CD4-positive, alpha-beta T cell treated with Interleukin-17A for 4 hours (primary cell): ENCODE results near the gene PARP11.
A peak's percentile ranks its signal among the peaks of the same experiment; 100 is the strongest.
"Not testable (repeated sequence)": the region's sequence is repeated elsewhere in the genome, so short reads cannot be mapped to it uniquely, and the experiment has no call there.

ENCODE experiments used
- DNase-seq: peaks from one replicate; pipeline ENCODE4 v3.0.0-alpha.2; 2020; ENCODE audit warnings: mixed read lengths

PARP11 gene

DNA sequence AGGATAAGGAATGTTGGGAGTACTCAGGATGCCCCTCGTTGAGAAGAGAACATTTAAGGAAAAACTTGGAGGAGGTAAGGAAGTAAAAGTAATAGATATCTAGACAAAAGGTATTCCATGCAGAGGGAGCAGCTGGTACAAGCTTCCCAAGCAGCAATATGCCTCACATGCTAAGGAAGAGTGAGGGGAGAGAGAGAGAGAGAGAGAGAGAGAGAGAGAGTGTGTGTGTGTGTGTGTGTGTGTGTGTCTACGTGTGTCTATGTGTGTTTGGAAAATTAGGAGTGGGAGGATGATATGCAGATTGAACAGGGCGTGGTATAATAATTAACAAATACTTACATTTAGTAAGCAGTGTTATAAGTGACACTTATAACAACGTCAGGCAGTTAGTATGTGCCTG lies 9.2 kb upstream of the PARP11 start:
- no peak for DNase-seq

DNA sequence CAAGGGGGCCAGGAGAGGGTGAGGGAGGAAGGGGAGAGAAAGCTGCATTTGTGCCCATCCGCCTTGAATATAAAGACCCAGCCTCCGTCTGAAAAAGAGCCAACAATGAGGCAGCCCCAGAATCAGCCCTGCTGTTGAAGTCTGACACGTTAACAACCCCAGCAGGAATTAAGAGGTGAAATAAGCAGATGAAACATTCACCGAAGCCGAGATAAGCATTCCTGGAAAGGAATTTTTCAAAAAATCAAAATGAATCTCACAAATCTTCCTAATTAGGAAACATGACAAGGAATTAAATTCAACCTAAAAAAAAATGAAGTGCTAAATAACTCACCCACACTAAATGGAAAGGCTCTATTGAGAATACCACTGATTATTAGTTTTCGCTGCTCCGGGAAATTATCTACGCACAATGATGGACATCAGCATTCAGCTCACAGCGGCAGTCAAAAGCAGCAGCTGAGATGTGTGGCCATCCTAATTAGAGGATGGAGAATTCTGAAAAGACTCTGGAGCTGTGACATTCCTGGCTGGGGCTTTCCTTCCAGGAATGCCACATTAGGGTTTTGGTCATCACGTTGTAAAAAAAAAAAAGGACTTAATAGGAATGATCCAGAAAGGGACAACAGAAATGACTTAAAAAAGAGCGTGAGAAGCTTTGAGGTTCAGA lies 8.2 kb upstream of the PARP11 start:
- DNase-seq = no peak

DNA sequence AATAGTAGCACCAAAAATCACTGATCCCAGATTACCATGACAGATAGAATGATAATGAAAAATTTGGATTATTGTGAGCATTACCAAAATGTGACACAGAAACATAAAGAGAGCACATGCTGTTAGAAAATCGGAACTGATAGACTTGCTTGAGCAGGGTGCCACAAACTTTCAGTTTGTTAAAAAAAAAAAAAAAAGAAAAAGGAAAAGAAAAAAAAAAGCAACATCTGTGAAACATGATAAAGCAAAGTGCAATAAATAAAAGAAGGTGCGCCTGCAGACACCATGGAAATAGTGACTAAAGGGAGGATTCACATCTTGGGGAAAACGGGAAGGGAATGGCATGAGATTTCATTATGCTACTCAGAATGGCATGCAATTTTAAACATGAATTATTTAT lies 6.6 kb upstream of the PARP11 start:
- no peak for DNase-seq

DNA sequence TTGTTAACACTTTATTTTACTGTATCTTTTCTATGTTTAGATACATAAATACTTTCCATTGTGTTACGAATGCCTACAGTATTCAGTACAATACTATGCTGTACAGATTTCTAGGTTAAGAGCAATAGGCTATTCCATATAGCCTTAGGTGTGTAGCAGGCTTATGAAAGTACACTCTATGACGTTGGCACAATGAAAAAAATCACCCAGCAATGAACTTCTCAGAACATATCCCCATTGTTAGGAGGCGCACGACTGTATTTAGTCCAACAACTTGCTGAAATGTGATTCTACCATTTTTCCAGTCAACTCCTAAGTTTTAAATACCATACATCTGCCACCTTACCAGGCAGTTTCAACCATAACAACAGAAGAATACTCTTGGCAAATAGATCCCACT lies 1.8 kb downstream of the PARP11 start:
- DNase-seq = no peak

DNA sequence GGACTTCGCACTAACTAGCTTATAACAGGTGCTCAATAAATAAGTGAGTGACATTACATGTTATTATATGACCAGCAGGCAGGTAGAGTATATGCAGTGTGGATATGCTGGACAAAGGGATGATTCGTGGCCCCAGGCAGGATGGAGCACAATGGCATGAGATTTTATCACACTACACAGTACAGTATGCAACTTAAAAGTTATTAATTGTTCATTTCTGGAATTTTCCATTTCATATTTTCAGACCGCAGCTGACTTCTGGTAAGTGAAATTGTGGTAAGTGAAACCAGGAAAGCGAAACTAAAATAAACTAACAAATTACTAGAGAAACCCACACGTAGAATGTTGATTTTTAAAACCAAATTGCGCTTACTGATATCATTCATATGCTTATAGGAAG lies 3.3 kb downstream of the PARP11 start:
- no peak for DNase-seq

DNA sequence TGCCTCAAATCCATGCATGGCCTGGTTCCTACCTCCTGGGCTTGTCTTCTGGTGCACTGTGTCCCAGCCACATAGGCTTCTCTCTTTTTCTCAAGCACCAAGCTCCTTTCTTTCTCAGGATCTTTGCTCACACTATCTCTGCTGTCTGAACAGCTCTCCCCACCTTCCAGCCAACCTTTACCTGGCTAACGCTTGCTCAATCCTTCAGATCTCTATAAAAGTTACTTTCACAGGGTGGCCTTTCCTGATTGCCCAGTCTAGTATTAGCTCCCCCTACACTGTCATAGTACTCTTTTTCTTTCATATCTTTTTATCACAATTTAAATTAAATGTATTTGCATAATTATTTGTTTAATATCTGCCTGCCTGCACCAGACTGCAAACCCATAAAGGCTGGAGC lies 3.8 kb downstream of the PARP11 start:
- no peak for DNase-seq

DNA sequence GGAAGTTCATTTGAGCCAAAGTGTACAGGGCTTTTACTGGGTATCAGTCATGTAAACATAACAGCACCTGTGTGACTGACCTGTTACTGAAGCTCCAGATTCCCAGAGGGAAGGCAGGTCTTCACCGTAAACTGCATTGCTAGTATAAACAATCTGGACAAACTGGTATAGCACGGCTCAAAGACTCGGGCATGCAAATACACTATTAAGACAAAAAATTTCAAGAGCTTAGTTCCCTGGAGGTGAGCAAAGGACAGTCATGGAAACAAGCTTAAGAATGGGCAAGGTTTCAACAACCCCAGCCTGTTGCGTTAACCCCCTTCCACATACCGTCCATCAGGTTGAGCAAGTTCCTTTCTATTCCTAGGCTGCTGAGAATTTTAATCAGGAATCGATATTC lies 9.4 kb downstream of the PARP11 start:
- no peak for DNase-seq

DNA sequence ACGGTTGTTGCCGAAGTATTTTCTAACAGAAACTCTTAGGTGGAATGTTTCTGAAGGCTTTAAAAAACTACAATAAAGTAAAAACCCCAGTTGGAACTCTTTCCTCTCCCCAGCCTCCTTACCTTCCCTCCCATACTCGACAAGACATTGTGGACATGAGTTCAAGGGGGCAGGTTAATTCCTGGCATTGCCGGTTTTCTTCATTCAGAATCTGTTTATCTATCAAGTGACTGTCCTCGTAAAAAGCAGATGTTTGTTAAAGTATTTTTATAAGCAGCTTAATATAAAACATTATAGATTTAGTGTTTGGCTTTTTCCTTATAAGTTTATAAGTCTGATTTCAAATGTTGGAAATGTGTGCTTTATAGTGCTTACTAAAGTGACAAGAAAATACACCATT lies 30.7 kb downstream of the PARP11 start:
- DNase-seq = no peak

DNA sequence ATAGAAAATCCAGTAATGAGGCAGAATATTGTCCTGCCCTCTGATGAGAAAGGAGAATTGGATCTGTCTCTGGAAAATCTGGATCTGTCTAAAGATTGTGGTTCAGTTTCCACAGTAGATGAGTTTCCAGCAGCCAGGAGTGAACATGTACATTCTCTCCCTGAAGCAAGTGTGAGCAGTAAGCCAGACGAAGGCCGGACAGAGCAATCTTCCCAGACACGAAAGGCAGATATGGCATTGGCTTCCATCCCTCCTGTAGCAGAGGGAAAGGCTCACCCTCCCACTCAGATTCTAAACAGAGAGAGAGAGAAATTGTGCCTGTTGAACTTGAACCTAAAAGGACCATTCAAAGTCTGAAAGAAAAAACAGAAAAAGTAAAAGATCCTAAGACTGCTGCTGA lies 31.4 kb downstream of the PARP11 start:
- DNase-seq = no peak

DNA sequence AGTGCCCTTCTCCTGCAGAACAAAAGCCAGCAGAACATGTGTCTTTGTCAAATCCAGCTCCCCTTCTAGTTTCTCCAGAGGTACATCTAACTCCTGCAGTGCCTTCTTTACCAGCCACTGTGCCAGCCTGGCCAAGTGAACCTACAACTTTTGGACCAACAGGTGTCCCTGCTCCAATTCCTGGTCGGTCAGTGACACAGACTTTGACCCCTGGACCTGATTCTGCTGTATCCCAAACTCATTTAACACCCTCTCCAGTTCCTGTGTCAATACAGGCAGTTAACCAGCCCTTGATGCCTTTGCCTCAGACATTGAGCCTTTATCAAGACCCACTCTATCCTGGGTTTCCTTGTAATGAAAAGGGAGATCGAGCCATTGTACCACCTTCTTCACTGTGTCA lies 32.4 kb downstream of the PARP11 start:
- DNase-seq = not testable (repeated sequence)

DNA sequence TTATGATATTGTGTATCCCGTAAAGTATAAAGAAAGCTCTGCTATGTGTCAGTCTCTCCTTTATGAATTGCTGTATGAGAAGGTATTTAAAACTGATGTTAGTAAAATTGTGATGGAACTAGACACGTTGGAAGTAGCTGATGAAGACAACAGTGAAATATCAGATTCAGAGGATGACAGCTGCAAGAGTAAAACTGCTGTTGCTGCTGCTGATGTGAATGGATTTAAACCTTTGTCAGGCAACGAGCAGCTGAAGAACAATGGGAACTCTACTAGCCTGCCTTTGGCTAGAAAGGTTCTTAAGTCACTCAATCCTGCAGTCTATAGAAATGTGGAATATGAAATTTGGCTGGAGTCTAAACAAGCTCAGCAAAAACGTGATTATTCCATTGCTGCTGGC lies 33.5 kb downstream of the PARP11 start:
- DNase-seq = not testable (repeated sequence)

DNA sequence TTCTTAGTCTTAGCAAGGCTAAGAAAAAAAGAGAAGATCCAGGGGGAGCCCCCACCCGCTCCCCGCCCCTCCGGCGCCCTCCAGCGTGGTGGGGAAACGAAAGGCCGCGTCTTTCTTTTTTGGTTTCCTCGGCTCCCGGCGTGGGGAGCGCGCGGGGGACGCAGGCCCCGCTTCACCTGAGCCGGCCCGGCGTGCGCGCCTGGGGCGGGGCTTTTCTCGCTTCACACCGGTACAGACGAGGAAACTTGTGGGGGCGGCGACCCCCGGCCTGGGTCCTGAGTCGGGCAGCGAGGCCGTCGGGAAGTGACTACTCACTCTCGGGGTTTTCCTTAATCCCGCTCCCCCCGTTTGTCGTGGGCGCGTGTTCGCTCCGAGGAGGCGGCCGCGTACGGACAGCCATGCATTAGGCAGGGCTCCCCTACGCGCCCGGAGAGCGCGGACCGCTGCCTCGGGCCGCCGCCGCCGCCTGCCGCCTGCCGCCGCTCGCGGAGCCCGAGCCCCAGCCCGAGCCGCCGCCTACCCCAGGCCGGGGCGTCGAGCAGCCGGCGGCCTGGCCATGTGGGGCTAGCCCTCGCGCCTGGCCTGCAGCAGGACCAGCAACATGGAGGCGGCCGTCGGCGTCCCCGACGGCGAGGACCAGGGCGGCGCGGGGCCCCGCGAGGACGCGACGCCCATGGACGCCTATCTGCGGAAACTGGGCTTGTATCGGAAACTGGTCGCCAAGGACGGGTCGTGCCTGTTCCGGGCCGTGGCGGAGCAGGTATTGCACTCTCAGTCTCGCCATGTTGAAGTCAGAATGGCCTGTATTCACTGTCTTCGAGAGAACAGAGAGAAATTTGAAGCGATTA lies 34.3 kb downstream of the PARP11 start:
- peak; percentile 21 for DNase-seq

DNA sequence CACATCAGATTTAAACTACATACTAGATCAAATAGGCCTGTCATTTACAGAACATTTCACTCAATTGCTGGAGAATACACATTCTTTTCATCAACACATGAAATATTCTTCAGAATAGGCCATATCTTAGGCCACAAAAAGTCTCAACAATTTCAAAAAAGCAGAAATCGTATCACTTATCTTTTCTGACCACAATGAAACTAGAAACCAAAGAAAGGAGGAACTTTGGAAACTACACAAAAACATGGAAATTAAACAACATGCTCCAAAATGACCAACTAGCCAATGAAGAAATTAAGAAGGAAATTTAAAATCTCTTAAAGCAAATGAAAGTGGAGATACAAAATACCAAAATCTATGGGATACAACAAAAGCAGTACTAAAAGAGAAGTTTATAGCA lies 35.1 kb downstream of the PARP11 start:
- DNase-seq = no peak

DNA sequence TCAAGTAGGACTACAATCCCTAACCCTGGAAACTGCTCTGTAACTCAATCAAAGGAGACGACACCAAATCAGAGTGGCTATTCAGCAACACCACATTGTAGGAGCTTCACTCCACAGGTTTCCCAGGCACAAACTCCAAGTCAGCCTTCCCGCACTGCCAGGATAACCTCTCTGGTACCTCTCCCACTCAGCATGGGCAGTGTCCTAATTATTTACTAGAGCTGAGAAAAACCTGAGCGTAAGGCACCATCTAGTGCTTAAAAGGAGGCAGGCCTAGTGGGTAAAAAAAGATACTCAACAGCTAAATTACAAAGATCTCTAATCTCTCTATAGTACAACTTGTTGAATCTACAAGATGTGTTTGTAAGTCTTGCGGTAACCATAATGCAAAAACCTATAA lies 36.1 kb downstream of the PARP11 start:
- DNase-seq = no peak

DNA sequence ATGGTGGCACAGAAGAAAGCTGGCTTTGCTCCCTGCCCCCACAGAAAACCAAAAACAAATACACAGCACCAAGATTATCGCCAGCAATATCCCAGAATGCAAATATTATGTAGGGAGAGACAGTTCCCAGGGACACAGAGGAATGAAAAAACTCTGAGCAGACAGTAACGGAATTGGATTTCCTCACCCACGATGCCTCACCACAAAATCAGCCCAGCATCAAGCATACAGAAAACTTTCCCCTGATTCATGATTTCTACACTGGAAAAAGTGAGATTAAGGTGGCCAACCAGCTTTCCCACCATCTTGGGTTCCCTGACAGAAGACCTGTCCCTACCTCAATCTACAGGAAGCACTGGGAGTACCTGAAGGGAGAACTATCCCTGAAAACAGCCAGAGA lies 36.6 kb downstream of the PARP11 start:
- DNase-seq = no peak

DNA sequence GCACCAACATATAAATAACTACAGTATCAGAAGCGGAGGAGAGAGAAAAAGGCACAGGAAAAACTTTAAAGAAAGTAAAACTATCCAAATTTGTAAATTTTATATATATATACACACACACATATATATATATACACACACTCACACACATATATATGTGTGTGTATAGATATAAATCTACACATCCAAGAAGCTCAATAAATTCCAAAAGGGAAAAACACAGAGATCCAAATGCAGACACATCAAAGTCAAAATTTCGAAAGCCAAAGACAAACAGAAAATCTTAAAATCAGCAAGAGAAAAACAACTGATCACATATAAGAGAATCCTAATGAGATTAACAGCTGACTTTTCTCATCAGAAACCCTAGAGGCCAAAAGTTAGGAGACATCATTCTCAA lies 37.3 kb downstream of the PARP11 start:
- no peak for DNase-seq

DNA sequence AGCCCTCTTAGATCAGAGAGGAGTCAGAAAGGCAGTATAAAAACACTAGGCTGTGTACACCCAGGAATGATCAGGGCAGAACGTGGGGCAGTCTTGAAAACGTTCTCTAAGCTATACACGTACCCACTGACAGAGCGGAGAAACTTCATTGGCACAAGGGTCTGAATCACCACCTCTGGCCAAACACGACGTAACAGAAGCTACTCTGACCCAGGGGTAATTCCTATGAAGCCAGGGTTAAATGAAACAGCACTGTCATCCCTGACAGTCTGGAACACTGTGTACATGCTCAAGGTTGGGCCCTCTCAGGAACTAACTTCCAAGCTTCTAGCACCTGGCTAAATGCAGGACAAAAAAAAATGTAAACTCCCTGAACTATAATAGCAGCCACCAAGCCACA lies 38.4 kb downstream of the PARP11 start:
- no peak for DNase-seq

DNA sequence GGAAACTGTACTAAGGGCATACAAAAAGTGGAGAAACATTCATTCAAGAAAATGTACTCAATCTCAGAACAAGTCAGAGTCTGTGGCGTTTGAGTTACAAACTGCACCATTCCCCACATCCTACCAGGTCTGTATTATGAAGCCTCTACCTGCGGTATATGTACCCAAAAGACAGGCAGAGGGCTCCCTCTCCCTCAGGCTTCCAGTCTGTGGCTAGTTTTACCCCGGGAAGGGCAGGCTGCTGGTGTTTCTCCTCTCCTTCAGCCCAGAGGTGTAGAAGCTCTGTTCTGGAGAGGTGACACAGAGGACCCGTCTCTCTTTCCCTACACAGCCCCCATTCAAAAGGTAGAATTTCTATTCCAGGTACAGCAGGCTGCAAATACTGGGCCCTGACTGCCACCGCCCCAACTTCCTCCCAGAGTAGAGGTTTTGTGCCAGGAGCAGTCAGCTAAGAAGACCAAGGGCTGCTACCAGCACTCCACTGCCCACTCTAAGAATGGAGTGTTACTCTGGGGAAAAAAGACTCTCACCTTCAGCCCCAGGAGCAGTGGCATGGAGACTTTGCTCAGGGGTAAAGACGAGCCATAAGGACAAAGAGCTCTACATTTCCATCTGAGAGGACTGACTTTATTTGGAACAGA lies 39.4 kb downstream of the PARP11 start:
- DNase-seq = no peak

DNA sequence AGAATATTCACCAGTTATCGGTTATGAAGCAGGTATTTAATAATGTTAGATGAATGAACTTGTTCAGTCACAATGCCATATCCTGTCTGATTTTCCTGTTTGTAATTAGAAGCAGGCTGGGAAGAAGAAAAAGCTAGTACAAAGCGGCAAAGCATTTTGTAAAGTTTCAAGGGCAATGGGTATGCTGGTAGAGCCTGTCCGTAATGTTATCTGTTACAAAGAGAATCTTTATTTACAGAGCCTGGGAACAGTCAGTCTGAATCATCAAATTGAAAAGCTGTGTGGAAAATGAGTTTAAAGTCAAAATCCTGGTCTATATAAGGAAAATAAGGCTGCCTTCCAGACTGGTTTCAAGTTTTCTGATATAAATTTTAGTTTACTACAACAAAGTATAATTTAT lies 40.5 kb downstream of the PARP11 start:
- DNase-seq = no peak

DNA sequence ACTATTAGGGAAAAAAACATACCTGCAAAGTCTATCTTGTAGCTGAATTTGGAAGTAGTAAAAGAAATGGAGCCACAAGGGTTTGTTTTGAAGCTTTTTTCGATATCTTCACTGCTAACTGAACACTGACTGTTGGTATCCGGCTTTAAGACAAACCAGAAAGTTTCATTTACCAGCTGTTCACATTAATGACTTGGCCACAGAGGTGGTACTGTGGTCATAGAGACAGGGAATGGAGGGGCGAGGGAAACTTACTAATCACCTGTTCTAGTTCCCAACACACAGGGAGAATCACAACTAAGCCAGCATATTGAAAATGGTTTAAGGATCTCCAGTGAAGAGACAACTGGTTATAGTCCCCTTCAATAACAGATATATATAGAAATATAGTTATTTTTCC lies 44.3 kb downstream of the PARP11 start:
- no peak for DNase-seq

DNA sequence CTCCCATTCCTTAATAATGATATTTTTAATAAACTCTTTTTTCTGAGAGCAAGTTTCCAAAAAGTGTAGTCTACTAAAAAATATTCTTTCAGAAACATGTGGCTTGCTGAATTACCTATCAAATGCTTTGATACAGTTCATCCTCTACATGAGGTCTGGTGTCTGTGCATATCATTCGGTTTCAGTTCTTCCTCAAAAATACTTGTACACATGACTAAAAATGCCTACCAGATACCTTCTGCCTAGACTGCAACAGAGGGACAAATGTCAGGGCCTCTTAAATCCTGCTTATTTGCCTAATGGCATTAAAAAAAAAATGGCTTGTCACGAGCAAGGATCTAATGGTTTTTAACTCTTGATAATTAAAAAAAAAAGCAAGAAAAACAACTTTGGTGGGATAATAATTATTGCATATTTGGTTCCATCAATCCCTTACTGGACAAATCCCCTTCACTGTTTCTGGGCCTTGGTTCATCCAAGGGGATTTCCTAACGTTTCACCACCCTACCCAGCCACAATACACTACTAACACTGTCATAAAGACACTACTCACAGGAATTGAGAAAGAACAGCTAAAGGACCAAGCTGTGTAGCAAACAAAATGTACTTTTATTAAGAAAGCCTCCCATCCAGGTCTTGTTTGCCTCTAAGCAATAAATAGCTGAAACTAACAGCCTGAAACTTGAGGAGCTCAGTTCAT lies 45.7 kb downstream of the PARP11 start:
- DNase-seq = no peak

DNA sequence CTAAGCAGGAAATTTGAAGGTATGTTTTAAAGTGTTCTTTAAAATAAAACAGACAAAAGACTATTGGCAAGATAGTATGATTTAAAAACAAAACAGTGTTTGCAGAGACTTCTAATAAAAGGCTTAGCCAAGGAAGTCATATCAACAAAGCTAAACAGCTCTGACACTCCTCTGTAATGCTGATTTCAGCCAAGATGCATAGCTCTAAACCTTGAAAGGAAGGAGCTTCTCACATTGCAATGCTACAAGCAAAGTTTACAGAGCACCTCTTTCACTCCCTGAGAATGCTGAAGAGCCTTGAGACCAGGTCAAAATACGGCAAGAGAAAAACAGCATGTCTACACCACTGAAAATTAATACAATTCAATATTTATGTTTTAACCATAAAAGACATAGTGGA lies 51.8 kb downstream of the PARP11 start:
- no peak for DNase-seq

DNA sequence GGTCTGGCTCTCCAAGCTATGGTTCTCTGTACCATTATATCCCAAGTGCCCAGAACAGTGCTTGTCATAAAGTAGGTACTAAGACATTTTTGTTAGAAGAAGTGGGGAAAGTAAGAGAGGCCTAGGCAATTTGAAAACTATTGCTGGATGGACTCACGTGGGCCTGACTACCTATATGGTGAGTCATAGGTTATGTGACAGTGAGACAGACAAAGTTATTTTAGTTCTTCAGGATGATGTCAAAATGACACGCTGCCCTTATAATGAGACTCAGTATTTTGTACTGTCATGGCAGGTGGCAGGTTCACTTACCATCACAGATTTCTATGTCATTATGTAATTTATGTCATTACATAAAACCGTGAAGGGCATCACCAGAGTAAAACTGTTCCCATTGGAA lies 53.1 kb downstream of the PARP11 start:
- no peak for DNase-seq

DNA sequence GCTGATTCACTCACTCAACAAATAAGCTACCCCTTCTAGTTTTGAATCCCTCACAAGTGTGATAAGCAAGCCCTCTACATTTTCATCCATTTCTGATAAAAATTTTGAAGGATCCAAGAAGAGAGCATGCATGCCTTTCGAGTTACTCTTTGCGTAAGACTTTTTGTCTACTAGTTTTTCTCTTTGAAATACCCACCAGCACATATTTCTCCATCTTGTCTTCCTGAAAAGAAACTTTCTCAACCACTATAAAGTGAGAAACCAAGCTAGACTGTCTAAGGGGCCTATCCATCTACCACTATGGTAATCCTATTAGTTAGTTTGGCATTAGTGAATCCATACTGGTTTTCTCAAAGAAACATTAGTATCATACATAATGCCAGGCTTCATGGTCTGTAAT lies 56.9 kb downstream of the PARP11 start:
- DNase-seq = no peak
